Stomach (tissue), 4 donors: ENCODE results near the gene SMCHD1.

Source experiments
- EP300 ChIP-seq: sonication (generic); formaldehyde crosslinking; IDR thresholded peaks from one replicate; pipeline ENCODE4 v1.6.1; 2017; ENCODE audit warnings: antibody characterized with exemption
- TF ChIP-seq, protein P1 (sequence below), 7 experiments: fragments of 450-650 bp in 4 of 7; fragments of 200-600 bp in 3 of 7; sonication (generic) in 3 of 7; IDR thresholded peaks; one replicate each; pipeline ENCODE4 v1.5.1; 2016 to 2019; ENCODE audit warnings: antibody characterized with exemption in 7 of 7, control low read depth in 2 of 7, mild to moderate bottlenecking in 1 of 7

DNA sequence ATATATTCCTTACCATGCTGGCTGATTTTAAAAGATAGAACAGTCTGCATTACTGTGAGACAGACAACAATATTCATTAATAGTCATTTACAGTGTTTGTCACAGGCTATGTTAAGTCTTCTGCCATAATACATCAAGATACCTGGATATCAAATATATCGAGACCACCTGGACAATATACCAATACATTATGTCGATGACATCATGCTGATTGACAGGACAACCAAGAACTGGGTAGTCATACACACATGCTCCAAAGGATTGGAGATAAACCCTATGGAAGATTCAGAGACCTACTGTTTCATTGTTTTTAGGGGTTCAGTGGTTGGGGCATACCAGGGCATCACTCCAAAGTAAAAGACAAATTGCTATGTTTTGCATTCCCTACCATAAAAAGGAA, 26.5 kb upstream of the SMCHD1 start:
- TF ChIP-seq, protein P1, sequence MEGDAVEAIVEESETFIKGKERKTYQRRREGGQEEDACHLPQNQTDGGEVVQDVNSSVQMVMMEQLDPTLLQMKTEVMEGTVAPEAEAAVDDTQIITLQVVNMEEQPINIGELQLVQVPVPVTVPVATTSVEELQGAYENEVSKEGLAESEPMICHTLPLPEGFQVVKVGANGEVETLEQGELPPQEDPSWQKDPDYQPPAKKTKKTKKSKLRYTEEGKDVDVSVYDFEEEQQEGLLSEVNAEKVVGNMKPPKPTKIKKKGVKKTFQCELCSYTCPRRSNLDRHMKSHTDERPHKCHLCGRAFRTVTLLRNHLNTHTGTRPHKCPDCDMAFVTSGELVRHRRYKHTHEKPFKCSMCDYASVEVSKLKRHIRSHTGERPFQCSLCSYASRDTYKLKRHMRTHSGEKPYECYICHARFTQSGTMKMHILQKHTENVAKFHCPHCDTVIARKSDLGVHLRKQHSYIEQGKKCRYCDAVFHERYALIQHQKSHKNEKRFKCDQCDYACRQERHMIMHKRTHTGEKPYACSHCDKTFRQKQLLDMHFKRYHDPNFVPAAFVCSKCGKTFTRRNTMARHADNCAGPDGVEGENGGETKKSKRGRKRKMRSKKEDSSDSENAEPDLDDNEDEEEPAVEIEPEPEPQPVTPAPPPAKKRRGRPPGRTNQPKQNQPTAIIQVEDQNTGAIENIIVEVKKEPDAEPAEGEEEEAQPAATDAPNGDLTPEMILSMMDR (IDR thresholded peaks at IDR 0.05), result no peak
- no peak for TF ChIP-seq EP300
